ENCODE measurements around the gene ADGRG6.

- TF ChIP-seq FOXA1 (IDR thresholded peaks at IDR 0.05) (no peak), FOXM1 (IDR thresholded peaks at IDR 0.05; ENCODE audit: borderline replicate concordance) (no peak), ZNF384 (IDR thresholded peaks at IDR 0.05) (no peak), SP1 (IDR thresholded peaks at IDR 0.05) (no peak), CTBP1 (IDR thresholded peaks at IDR 0.05; ENCODE audit: borderline replicate concordance) (no peak), BHLHE40 (IDR thresholded peaks at IDR 0.05; ENCODE audit: borderline replicate concordance) (no peak), TARDBP (IDR thresholded peaks at IDR 0.05) (no peak), ARNT (IDR thresholded peaks at IDR 0.05) (no peak), L3MBTL2 (conservative IDR thresholded peaks at IDR 0.05) (no peak)
Measured at GRCh38 chr6:142290851-142291250, 11.0 kb upstream of the ADGRG6 start.

Data from HEK293T (cell line).